Adrenal gland (tissue), 5 donors: ENCODE measurements around the gene DOLPP1.

Experiments used
- CTCF ChIP-seq, 6 experiments: fragments of 450-650 bp in 4 of 6; fragments of 200-600 bp in 2 of 6; sonication (generic) in 1 of 6; IDR thresholded peaks; 1 replicate in 5 of 6; 2 replicates in 1 of 6; pipeline versions ENCODE4 v1.5.1 to v1.8.0; 2016 to 2021; ENCODE audit warnings: antibody characterized with exemption in 6 of 6, mild to moderate bottlenecking in 2 of 6, moderate library complexity in 1 of 6
- POLR2A ChIP-seq, 2 donors: fragments of 450-650 bp; IDR thresholded peaks; one replicate each; pipeline ENCODE4 v1.6.1; 2017; ENCODE audit warnings: antibody characterized with exemption in 2 of 2, mild to moderate bottlenecking in 2 of 2, moderate library complexity in 1 of 2
- donor health status: DM: no; HTN: no; CAD: no.

DNA sequence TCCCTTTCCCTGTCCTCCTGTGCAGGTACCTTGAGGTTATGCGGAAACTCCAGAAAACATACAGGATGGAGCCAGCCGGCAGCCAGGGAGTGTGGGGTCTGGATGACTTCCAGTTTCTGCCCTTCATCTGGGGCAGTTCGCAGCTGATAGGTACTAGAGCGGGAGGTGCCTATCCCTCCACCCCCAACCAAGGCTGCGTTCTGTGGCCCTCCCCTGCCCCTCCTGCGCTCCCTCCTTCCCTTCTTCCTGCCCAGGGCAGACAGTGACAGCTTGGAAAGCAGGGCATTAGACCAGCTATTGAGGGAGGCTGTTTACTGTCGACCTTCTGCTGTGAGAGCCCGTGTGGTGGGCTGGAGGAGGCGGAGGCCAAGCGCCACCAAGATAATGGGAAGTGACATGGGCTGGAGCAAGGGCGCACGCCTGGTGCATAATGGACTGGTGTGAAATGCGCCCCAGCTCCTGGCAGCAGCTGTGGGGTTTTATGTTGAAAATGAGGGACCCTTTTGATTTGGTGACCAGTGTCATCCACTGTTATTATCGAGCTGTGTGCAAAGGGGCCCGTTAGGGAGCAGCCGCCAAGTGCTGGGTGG lies 55.6 kb downstream of the DOLPP1 start:
- TF ChIP-seq CTCF (IDR thresholded peaks at IDR 0.05) (no peak), POLR2A (IDR thresholded peaks at IDR 0.05) (no peak)
